ENCODE data around the gene SLC26A1.

The SLC26A1 gene

GRCh38 chr4:995311-996026 lies 2.3 kb upstream of the SLC26A1 start:
- H3K9me2 ChIP-seq (replicated peaks; ENCODE audit: insufficient read depth, low read length) = no peaks in the 10 kb centered on the region
- H3K4me3 ChIP-seq (ENCODE audit: insufficient read depth, low read length, poor library complexity, severe bottlenecking) = no peak overlapping the region
- H3K4me2 ChIP-seq (ENCODE audit: low read depth, low read length, poor library complexity, severe bottlenecking) = no peak overlapping the region
- H4K20me1 ChIP-seq (ENCODE audit: low read depth, low read length) = no peaks in the 10 kb centered on the region
- no peaks in the 10 kb centered on the region for H3K27me3 ChIP-seq (ENCODE audit: low read length)
- no peaks in the 10 kb centered on the region for H3K9me3 ChIP-seq (ENCODE audit: insufficient read depth, low read length)
- H3K9ac ChIP-seq (ENCODE audit: low read length) = no peak overlapping the region
- TF ChIP-seq EZH2phosphoT487 (conservative IDR thresholded peaks at IDR 0.05; ENCODE audit: low read length) = no peak
- TF ChIP-seq CTCF (IDR thresholded peaks at IDR 0.05; ENCODE audit: insufficient read depth, low read length, poor library complexity, severe bottlenecking) = no peak
- no peak overlapping the region for H3K27ac ChIP-seq (ENCODE audit: low read depth, low read length)
- no peak overlapping the region for H2AFZ ChIP-seq (ENCODE audit: low read depth, low read length, severe bottlenecking)
- no peaks in the 10 kb centered on the region for H3K79me2 ChIP-seq (ENCODE audit: insufficient read depth, low read length)
- no peaks in the 10 kb centered on the region for H3F3A ChIP-seq (ENCODE audit: insufficient read depth)
- H3K36me3 ChIP-seq (ENCODE audit: low read length) = no peaks in the 10 kb centered on the region

GRCh38 chr4:992297-993110 lies 700 bp downstream of the SLC26A1 start:
- Histone ChIP-seq H3K4me3 (ENCODE audit: insufficient read depth, low read length, poor library complexity, severe bottlenecking) (no peak overlapping the region), H4K20me1 (ENCODE audit: low read depth, low read length) (no peaks in the 10 kb centered on the region)

GRCh38 chr4:991451-992296 lies 1.5 kb downstream of the SLC26A1 start:
- TF ChIP-seq EZH2phosphoT487 (conservative IDR thresholded peaks at IDR 0.05; ENCODE audit: low read length) = no peak
- TF ChIP-seq CTCF (IDR thresholded peaks at IDR 0.05; ENCODE audit: insufficient read depth, low read length, poor library complexity, severe bottlenecking) = no peak
- no peaks in the 10 kb centered on the region for H3K9me2 ChIP-seq (replicated peaks; ENCODE audit: insufficient read depth, low read length)
- no peaks in the 10 kb centered on the region for H4K20me1 ChIP-seq (ENCODE audit: low read depth, low read length)
- H3F3A ChIP-seq (ENCODE audit: insufficient read depth) = no peaks in the 10 kb centered on the region
- no peaks in the 10 kb centered on the region for H3K79me2 ChIP-seq (ENCODE audit: insufficient read depth, low read length)
- H3K27ac ChIP-seq (ENCODE audit: low read depth, low read length) = no peak overlapping the region
- H3K4me2 ChIP-seq (ENCODE audit: low read depth, low read length, poor library complexity, severe bottlenecking) = no peak overlapping the region
- no peaks in the 10 kb centered on the region for H3K36me3 ChIP-seq (ENCODE audit: low read length)
- no peak overlapping the region for H3K4me3 ChIP-seq (ENCODE audit: insufficient read depth, low read length, poor library complexity, severe bottlenecking)
- H3K9ac ChIP-seq (ENCODE audit: low read length) = no peak overlapping the region
- H3K9me3 ChIP-seq (ENCODE audit: insufficient read depth, low read length) = no peaks in the 10 kb centered on the region
- no peak overlapping the region for H2AFZ ChIP-seq (ENCODE audit: low read depth, low read length, severe bottlenecking)
- no peaks in the 10 kb centered on the region for H3K27me3 ChIP-seq (ENCODE audit: low read length)

More at GRCh38 chr4:992297-993110, 700 bp downstream of the SLC26A1 start:
- no peak overlapping the region for H2AFZ ChIP-seq (ENCODE audit: low read depth, low read length, severe bottlenecking)
- TF ChIP-seq EZH2phosphoT487 (conservative IDR thresholded peaks at IDR 0.05; ENCODE audit: low read length) (no peak), CTCF (IDR thresholded peaks at IDR 0.05; ENCODE audit: insufficient read depth, low read length, poor library complexity, severe bottlenecking) (no peak)
- H3K79me2 ChIP-seq (ENCODE audit: insufficient read depth, low read length) = no peaks in the 10 kb centered on the region
- H3K27ac ChIP-seq (ENCODE audit: low read depth, low read length) = no peak overlapping the region
- no peak overlapping the region for H3K9ac ChIP-seq (ENCODE audit: low read length)
- H3K4me2 ChIP-seq (ENCODE audit: low read depth, low read length, poor library complexity, severe bottlenecking) = no peak overlapping the region
- no peaks in the 10 kb centered on the region for H3F3A ChIP-seq (ENCODE audit: insufficient read depth)
- no peaks in the 10 kb centered on the region for H3K9me2 ChIP-seq (replicated peaks; ENCODE audit: insufficient read depth, low read length)
- H3K9me3 ChIP-seq (ENCODE audit: insufficient read depth, low read length) = no peaks in the 10 kb centered on the region
- H3K27me3 ChIP-seq (ENCODE audit: low read length) = no peaks in the 10 kb centered on the region
- H3K36me3 ChIP-seq (ENCODE audit: low read length) = no peaks in the 10 kb centered on the region

Data from SU-DHL-6 (cell line).